OCI-LY1 (cell line): ENCODE measurements around the gene PTPN4.

ENCODE experiments used
- H2AFZ ChIP-seq: fragments of 200-600 bp; sonication (generic), shearing (Covaris generic); 2 replicates; pipeline ENCODE4 v1.6.0; 2014; ENCODE audit warnings: antibody characterized with exemption, mild to moderate bottlenecking, low read length
- H3F3A ChIP-seq: fragments of 200-600 bp; sonication (generic), shearing (Covaris generic); 2 replicates; pipeline ENCODE4 v1.6.0; 2014; ENCODE audit warnings: mild to moderate bottlenecking, antibody characterized with exemption, low read length, moderate library complexity; ENCODE audit not compliant: insufficient read depth
- H3K27ac ChIP-seq: fragments of 200-600 bp; sonication (generic); 2 replicates; pipeline ENCODE4 v1.5.1; 2014; ENCODE audit warnings: low read length, mixed run types, mild to moderate bottlenecking, low read depth; ENCODE audit not compliant: poor library complexity, severe bottlenecking
- H3K27me3 ChIP-seq: fragments of 200-600 bp; sonication (generic); 2 replicates; pipeline ENCODE4 v1.6.0; 2014; ENCODE audit warnings: antibody characterized with exemption, mild to moderate bottlenecking, low read length, moderate library complexity; ENCODE audit not compliant: insufficient read depth
- H3K36me3 ChIP-seq: fragments of 200-600 bp; sonication (generic); 2 replicates; pipeline ENCODE4 v1.6.1; 2014; ENCODE audit warnings: mild to moderate bottlenecking, antibody characterized with exemption, low read length, moderate library complexity, mixed read lengths; ENCODE audit not compliant: insufficient read depth
- H3K4me1 ChIP-seq: fragments of 200-600 bp; sonication (generic); 2 replicates; pipeline ENCODE4 v1.5.1; 2014; ENCODE audit warnings: mild to moderate bottlenecking, low read length, moderate library complexity; ENCODE audit not compliant: insufficient read depth, severe bottlenecking
- H3K4me2 ChIP-seq: fragments of 200-600 bp; sonication (generic), shearing (Covaris generic); 2 replicates; pipeline ENCODE4 v1.6.1; 2014; ENCODE audit warnings: low read length
- H3K4me3 ChIP-seq: fragments of 200-600 bp; sonication (generic); 2 replicates; pipeline ENCODE4 v1.5.1; 2014; ENCODE audit warnings: low read length, low read depth, mild to moderate bottlenecking, mixed read lengths; ENCODE audit not compliant: poor library complexity, severe bottlenecking
- H3K79me2 ChIP-seq: fragments of 200-600 bp; shearing (Covaris generic); 2 replicates; pipeline ENCODE4 v1.6.1; 2016; ENCODE audit warnings: mixed run types, low read length, mixed read lengths; ENCODE audit not compliant: insufficient read depth
- H3K9ac ChIP-seq: fragments of 200-600 bp; sonication (generic), shearing (Covaris generic); 2 replicates; pipeline ENCODE4 v1.6.1; 2014; ENCODE audit warnings: mild to moderate bottlenecking, low read length, mixed read lengths
- H3K9me2 ChIP-seq: fragments of 200-600 bp; sonication (generic), shearing (Covaris generic); 2 replicates; pipeline ENCODE4 v1.6.1; 2014; ENCODE audit warnings: low read depth, mild to moderate bottlenecking, low read length, mixed read lengths
- H3K9me3 ChIP-seq: fragments of 200-600 bp; shearing (Covaris generic); 2 replicates; pipeline ENCODE4 v1.6.1; 2014; ENCODE audit warnings: low read length, mixed read lengths
- H4K20me1 ChIP-seq: fragments of 200-600 bp; sonication (generic), shearing (Covaris generic); 2 replicates; pipeline ENCODE4 v1.6.0; 2016; ENCODE audit warnings: mild to moderate bottlenecking, low read length; ENCODE audit not compliant: insufficient read depth
- EZH2 ChIP-seq: fragments of 200-600 bp; sonication (generic), shearing (Covaris generic); IDR thresholded peaks from 2 replicates; pipeline ENCODE4 v1.8.0; 2017; ENCODE audit warnings: borderline replicate concordance, mixed run types, mild to moderate bottlenecking, antibody characterized with exemption, low read length, moderate library complexity, mixed read lengths
- TF ChIP-seq, protein P1 (sequence below): fragments of 200-600 bp; sonication (generic), shearing (Covaris generic); IDR thresholded peaks from 2 replicates; pipeline ENCODE4 v1.5.1; 2017; ENCODE audit warnings: mild to moderate bottlenecking, antibody characterized with exemption, low read length, moderate library complexity, mixed read lengths

The PTPN4 gene

DNA sequence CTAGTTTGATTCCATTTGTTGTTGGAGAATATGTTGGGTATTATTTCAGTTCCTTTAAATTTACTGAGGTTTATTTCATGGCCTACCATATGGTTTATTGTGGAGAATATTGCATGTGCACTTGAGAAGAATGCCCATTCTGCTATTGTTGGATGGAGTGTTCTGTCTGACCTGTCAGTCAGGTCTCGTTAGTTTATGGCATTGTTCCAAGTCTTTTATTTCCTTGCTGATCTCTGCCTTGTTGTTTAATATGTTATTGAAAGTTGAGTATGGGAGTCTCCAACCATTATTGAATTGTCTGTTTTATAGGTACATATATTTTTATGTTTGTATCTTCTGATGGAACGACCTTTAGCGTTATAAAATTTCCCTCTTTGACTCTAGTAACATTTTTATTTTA, 86.3 kb downstream of the PTPN4 start:
- no peaks in the 10 kb centered on the region for H3F3A ChIP-seq
- no peaks in the 10 kb centered on the region; the same call in 1 of the 2 replicates for H3K9me3 ChIP-seq
- H3K79me2 ChIP-seq = no peaks in the 10 kb centered on the region
- H3K27ac ChIP-seq = no peak overlapping the region
- no peak overlapping the region for H3K4me3 ChIP-seq
- TF ChIP-seq EZH2 = no peak
- TF ChIP-seq, protein P1, sequence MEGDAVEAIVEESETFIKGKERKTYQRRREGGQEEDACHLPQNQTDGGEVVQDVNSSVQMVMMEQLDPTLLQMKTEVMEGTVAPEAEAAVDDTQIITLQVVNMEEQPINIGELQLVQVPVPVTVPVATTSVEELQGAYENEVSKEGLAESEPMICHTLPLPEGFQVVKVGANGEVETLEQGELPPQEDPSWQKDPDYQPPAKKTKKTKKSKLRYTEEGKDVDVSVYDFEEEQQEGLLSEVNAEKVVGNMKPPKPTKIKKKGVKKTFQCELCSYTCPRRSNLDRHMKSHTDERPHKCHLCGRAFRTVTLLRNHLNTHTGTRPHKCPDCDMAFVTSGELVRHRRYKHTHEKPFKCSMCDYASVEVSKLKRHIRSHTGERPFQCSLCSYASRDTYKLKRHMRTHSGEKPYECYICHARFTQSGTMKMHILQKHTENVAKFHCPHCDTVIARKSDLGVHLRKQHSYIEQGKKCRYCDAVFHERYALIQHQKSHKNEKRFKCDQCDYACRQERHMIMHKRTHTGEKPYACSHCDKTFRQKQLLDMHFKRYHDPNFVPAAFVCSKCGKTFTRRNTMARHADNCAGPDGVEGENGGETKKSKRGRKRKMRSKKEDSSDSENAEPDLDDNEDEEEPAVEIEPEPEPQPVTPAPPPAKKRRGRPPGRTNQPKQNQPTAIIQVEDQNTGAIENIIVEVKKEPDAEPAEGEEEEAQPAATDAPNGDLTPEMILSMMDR = no peak
- H3K4me1 ChIP-seq = no peaks in the 10 kb centered on the region
- H3K4me2 ChIP-seq = no peak overlapping the region
- no peaks in the 10 kb centered on the region for H3K36me3 ChIP-seq
- H2AFZ ChIP-seq = no peak overlapping the region
- H3K9ac ChIP-seq = no peak overlapping the region
- H3K27me3 ChIP-seq = no peaks in the 10 kb centered on the region
- H4K20me1 ChIP-seq = no peaks in the 10 kb centered on the region
- H3K9me2 ChIP-seq = no peaks in the 10 kb centered on the region

DNA sequence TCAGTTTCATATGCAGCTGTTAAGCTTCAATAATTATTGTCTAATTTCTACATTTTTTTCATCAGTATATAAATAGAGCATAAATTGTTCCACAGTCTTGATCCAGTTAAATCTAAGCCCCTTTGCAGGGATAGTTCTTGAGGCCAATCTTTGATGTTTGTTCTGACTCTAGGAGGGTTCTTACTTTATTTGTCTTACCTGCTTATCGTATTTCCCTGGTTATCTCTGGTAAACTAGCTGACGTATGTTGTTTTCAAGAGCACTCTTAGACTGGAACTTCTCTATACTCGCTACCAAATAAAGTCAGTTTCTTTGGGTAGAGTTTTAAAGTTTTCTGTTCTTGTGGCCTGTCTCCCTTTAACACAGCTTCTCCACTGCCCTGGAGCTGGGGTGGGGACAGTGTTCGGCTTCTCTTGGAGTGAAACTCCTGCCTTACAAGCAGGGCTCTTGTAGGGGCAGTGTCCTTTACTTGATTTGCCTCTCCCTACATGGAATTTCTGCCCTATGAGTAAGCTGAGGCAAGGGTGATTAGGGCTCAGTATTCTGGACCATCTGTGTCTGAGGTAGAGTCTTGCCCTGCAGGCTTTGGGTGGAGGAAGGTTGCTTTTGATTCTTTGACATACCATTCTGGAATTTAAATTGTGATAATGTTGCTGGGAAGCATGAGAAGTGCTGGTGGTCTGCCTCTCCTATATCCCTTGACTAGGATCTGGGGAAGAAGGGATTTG, 90.3 kb downstream of the PTPN4 start:
- Histone ChIP-seq H3K27ac (no peak overlapping the region), H3K79me2 (no peaks in the 10 kb centered on the region), H3K9me3 (peaks cover 12% of the 10 kb centered on the region), H3K27me3 (no peaks in the 10 kb centered on the region), H3K4me3 (no peak overlapping the region), H3K9me2 (no peaks in the 10 kb centered on the region), H3K9ac (no peak overlapping the region), H3K36me3 (no peaks in the 10 kb centered on the region), H3K4me1 (no peaks in the 10 kb centered on the region), H3F3A (no peaks in the 10 kb centered on the region), H3K4me2 (no peak overlapping the region), H2AFZ (no peak overlapping the region), H4K20me1 (no peaks in the 10 kb centered on the region)
- TF ChIP-seq, protein P1 = no peak
- no peak for TF ChIP-seq EZH2

DNA sequence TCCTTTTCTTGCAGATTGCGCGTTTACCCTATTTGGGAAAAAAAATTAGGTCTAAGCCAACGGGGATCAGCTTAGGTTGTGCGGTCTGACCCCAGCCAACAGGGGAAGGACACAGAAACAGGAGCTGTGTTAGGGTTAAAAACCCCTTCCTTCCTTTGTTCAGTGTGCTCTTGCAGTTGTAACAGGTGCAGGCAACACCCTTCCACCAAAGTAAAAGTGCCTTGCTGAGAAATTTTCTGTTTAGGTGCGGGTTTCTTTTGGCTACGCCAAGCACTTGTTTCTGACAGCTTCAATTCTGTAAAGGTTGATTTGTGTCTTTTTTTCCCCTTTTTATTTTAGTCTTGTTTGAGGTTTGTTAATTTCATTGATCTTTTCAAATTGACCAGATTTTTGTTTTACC, 92.5 kb downstream of the PTPN4 start:
- H3K27ac ChIP-seq = no peak overlapping the region

More for the DNA sequence above, 92.5 kb downstream of the PTPN4 start:
- Histone ChIP-seq H3K36me3 (no peaks in the 10 kb centered on the region), H3K9me2 (no peaks in the 10 kb centered on the region), H3K79me2 (no peaks in the 10 kb centered on the region), H3K9ac (no peak overlapping the region), H3K4me3 (no peak overlapping the region), H3K9me3 (peaks cover 12% of the 10 kb centered on the region), H3K27me3 (no peaks in the 10 kb centered on the region), H4K20me1 (no peaks in the 10 kb centered on the region), H3F3A (no peaks in the 10 kb centered on the region), H3K4me1 (no peaks in the 10 kb centered on the region), H3K4me2 (no peak overlapping the region), H2AFZ (no peak overlapping the region)
- TF ChIP-seq EZH2 = no peak
- TF ChIP-seq, protein P1 = no peak
